GM19238 (cell line): Measurements from ENCODE around the gene DISP2.

Experiments used
- DNase-seq: peaks from one replicate; pipeline ENCODE4 v3.0.0; 2011; ENCODE audit warnings: low spot score; ENCODE audit not compliant: insufficient read length

DISP2 gene

DNA sequence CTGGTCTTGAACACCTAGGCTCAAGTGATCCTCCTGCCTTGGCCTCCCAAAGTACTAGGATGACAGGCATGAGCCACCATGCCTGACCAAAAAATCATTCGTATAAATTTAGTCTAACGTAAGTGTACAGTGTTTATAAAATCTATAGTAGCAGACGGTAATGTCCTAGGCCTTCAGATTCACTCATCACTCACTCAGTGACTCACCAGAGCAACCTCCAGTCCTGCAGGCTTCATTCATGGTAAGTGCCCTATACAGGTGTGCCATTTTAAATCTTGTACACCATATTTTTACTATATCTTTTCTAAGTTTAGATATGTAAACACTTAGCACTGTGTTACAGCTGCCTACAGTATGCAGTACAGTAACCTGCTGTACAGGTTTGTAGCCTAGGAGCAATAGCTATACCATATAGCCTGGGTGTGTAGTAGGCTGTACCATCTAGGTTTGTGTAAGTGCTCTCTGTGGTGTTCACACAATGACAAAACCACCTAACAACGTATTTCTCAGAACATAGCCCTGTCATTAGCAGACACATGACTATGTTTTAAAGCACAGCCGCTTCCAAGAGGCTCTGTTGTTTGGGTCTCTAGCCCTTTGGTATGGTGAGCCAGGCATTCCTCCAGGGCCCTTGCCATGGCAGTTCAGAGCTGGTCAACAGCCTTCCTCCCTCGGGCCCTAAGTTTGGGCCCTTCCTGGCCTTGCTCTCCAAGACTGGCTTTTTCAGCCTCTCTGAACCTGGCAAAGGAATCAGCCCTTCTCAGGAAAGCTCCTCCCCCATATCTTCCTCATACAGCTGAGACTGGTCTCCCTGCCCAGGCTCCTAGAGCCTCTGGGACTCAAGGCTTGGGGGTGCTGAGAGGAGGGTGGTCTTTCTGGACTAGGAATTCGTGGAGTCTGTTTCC, 15.4 kb upstream of the DISP2 start:
- no peak for DNase-seq

DNA sequence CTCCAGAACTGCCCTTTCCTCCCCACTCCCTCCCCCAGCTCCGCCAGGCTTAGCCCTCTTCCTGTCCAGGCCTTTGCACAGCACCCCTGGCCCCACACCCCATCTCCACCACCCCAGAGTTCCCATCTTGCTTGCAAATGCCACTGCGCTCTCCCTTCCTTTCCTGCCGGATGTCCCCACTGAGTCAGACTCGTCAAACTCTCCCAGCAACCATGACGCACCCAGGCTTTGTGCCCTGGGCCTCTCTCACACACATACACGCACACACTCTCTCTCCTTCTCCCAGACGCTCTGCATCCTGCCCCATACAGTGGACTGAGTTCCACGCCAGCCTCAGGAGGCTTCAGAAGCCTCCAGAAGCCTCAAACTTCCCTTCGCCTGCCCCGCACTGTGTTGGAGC, 14.5 kb upstream of the DISP2 start:
- DNase-seq, result no peak

DNA sequence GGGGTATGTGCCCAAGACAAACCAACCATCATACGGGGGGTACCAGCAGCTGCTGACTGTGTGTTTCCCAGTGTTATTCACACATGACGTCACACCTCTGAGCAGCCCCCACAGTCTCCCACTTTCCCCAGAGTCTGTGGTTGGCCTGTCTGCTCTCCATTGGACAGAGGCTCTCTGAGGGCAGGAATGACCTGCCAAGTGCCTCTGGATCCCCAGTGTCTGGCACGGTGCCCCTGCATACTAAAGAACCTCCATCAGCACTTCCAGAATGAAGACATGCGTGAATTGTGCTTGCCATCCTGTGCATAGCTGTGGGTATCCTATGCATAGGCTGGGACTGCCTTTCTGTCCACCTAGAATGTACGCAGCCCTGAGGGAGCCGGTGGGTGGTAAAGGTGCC, 13.8 kb upstream of the DISP2 start:
- DNase-seq, result no peak

- DNase-seq, result peak; percentile 79
These were observed 13.3 kb upstream of the DISP2 start for GRCh38 chr15:40344631-40345120.

DNA sequence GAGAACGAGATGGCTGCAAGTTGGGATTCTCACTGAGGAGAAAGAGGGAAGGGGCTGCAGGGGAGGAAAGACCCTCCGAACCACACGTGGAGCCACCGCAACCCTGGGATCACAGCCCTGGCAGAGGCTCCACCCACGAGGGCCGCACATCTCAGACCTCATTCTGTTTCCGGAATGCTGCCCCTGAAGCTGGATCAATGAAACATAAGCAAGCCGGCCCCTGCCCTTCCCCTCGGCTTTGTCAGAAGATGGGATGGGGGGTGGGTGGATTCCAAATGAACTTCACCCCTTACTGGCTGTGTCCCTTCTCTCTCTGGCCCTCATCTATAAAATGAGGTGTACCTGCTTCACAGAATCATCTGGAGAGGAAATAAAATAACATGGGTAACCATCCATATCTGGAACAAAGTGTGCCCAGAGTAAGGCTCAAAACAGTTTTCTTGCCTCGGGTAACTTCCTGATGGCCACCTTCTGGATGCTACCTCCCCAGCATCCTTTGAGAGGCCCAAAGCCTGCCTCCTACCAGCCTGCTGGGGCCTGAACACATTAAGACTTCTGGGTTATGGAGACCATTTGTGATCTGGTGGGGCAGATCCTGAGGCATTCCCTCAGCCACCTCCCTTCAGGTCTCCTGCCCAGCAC, 12.7 kb upstream of the DISP2 start:
- DNase-seq, result no peak

GRCh38 chr15:40345867-40346578, 12.0 kb upstream of the DISP2 start:
- no peak for DNase-seq

DNA sequence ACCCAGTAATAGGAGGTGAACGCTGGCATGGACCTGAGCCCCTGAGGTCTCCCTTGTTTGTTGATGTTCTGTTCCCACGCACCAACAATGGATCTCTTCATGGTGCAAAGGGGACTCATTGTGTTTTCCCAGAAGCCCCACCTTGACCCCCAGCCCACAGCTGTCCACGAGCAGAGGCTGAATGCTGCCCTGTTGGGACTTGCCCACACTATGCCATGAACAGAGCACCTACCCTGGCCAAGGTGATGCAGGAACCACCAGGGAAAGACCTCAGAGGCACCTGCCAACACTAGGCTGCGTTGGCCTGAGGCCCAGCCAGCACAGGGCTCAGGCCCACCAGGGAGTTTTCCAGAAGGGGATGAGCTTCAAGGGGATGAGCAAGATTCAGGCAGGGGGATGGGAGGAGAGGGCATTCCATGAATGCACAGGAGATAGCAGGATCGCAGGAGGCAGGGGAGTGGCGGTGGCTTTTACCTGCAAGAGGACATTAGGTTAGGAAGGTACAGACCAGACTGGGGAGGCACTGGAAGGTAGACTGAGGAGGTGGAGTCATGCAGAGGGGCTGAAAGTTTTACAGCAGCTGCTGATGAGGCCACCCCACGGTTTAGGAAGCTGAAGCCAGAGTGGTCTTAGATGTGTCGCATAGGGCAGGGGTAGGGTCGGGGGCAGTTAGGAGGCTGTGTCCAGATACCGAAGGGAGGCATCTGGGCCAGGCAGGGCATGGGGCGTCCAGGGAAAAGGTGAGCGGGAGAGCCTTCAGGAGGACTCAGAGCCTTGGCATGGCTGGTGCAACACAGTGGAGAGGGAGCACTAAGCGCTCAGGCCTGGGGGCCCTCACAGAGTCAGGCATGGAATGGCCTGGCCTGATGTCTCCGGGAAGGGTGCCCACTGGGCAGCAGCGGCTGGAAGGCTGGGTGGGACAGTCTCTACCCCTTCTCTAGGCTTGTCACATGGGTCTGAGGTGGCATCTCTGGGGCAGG, 11.2 kb upstream of the DISP2 start:
- no peak for DNase-seq

- no peak for DNase-seq
These were observed 10.2 kb upstream of the DISP2 start for GRCh38 chr15:40347559-40348473.

DNA sequence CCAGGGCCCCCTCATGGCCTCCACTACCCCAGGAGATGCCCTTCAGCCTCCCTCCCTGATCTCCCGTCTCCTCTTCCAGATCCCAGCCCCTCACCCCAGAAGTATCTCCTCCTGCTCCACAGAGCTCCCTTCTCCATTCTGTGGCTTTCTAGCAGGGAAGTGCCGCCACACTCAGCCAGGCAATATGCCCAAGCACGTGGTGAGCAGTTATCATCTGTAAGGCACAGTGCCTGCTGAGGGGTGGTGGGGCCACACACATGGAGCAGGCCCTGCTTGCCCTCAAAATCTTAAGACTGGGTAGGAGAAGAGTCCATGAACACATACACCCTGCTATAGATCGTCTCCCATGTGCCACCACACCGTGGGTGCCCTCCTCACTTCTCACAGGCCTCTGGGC, 9.5 kb upstream of the DISP2 start:
- no peak for DNase-seq

- no peak for DNase-seq
These were observed 8.9 kb upstream of the DISP2 start for GRCh38 chr15:40349163-40349562.

DNA sequence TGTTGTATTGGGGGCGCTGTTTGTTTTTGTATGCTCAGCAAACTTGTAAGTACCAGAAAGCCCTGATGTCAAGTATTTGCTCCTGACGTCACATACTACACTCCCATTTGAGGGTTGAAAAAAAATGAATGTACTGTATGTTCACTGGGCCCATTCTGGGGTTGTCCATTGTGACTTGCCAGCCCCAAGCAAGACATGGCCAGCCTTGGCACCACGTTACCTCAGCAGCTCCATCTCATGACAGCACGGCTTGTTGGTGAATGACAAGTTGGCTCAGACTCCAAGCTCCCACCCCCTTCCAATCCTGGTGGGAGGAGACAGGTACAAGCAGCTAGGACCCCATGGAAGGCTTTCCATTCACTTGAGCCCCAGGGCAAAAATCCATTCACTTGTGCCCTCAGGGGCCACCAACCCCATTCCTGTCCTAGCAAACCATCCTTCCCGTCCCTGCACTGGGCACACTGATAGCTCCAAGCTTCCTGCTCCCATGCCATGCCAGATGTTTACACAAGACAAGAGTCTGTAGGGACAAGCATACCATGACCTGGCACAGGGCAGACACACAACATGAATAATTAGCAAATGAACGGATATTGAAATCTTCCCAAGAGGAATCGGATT, 5.6 kb upstream of the DISP2 start:
- no peak for DNase-seq

- no peak for DNase-seq
These were observed 4.3 kb upstream of the DISP2 start for GRCh38 chr15:40353697-40354096.

- no peak for DNase-seq
These were observed 3.4 kb upstream of the DISP2 start for GRCh38 chr15:40354408-40355171.

DNA sequence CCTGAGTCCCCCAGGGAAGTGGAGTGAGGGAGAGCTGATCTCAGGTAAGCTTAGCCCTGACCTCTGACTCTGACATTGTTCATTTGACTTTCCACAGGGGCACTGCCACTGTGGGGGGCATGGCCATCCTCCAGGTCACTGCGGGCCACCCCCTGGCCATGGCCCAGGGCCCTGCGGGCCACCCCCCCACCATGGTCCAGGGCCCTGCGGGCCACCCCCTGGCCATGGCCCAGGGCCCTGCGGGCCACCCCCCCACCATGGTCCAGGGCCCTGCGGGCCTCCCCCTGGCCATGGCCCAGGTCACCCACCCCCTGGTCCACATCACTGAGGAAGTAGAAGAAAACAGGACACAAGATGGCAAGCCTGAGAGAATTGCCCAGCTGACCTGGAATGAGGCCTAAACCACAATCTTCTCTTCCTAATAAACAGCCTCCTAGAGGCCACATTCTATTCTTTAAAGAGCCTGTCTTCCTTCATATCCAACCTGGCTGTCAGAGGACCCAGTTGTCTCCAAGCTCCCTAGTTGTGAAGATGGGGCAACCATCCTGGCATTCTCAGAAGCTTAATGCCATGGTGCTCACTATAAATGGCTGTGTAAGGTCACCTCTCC, 1.9 kb upstream of the DISP2 start:
- DNase-seq, result no peak

DNA sequence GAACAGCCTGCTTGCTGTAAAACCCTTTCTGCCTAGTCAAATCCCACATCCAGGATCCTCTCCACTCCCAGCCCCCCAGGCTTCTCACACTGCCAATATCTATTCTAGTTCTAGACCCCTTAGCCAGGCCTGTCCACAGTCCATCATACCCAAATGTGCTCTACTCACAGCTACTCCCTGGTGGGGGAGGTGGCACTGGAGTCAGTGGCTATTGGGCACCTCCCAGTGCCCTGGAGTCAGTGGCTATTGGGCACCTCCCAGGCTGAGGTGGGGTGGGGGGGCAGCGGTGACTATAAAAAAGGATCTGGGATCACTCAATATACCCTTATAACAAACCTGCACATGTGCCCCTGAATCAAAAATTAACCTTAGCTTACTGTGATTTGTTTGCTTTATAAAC, 773 bp upstream of the DISP2 start:
- no peak for DNase-seq

- no peak for DNase-seq
These were observed 693 bp downstream of the DISP2 start for GRCh38 chr15:40358471-40359353.

DNA sequence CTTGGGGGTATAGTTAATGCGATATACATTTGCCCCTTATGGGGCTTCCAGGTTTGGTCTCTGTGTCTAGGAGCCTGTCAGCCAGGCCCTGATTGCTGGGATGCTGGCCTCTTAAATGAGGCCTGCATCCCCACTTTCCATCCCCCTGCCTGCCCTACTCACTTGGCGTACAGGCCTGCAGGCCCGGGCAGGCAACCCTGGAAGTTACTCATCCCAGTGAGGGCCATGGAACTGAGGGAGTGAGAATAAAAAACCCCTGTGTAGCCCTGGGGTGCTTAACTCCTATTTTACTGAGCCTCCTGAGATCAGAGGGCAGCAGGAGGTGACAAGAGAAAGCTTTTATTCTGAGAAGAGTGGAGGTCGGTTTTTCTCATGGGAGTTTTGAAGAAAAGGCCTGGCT, 2.0 kb downstream of the DISP2 start:
- DNase-seq, result no peak
